WI38 (cell line): ENCODE measurements around the gene TOR3A.

Experiments used
- H3K4me3 ChIP-seq: 2 replicates; pipeline ENCODE4 v1.5.1; 2011; ENCODE audit warnings: low read depth, mild to moderate bottlenecking, control low read depth, low read length
- TF ChIP-seq, protein P1 (sequence below): IDR thresholded peaks from 2 replicates; pipeline ENCODE4 v1.5.1; 2012; ENCODE audit warnings: low read depth, mild to moderate bottlenecking, control low read depth, low read length

The TOR3A gene

GRCh38 chr1:179090923-179091322 lies 9.1 kb downstream of the TOR3A start:
- TF ChIP-seq, protein P1, sequence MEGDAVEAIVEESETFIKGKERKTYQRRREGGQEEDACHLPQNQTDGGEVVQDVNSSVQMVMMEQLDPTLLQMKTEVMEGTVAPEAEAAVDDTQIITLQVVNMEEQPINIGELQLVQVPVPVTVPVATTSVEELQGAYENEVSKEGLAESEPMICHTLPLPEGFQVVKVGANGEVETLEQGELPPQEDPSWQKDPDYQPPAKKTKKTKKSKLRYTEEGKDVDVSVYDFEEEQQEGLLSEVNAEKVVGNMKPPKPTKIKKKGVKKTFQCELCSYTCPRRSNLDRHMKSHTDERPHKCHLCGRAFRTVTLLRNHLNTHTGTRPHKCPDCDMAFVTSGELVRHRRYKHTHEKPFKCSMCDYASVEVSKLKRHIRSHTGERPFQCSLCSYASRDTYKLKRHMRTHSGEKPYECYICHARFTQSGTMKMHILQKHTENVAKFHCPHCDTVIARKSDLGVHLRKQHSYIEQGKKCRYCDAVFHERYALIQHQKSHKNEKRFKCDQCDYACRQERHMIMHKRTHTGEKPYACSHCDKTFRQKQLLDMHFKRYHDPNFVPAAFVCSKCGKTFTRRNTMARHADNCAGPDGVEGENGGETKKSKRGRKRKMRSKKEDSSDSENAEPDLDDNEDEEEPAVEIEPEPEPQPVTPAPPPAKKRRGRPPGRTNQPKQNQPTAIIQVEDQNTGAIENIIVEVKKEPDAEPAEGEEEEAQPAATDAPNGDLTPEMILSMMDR, result no peak
- no peak overlapping the region for H3K4me3 ChIP-seq

- TF ChIP-seq, protein P1, result no peak
- H3K4me3 ChIP-seq, result no peak overlapping the region
Observed at GRCh38 chr1:179091691-179092165, 9.9 kb downstream of the TOR3A start.

GRCh38 chr1:179092896-179093461 lies 11.1 kb downstream of the TOR3A start:
- TF ChIP-seq, protein P1, result no peak
- no peak overlapping the region for H3K4me3 ChIP-seq

DNA sequence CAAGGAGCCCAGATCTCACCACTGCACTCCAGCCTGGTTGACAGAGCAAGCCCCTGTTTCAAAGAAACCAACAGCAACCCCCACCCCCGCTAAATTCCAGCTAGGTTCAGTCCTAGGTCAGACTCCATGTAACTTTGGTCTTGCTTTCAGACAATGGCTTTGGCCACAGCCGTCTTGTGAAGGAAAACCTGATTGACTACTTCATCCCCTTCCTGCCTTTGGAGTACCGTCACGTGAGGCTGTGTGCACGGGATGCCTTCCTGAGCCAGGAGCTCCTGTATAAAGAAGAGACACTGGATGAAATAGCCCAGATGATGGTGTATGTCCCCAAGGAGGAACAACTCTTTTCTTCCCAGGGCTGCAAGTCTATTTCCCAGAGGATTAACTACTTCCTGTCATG lies 12.9 kb downstream of the TOR3A start:
- H3K4me3 ChIP-seq, result no peak overlapping the region
- TF ChIP-seq, protein P1, result no peak

DNA sequence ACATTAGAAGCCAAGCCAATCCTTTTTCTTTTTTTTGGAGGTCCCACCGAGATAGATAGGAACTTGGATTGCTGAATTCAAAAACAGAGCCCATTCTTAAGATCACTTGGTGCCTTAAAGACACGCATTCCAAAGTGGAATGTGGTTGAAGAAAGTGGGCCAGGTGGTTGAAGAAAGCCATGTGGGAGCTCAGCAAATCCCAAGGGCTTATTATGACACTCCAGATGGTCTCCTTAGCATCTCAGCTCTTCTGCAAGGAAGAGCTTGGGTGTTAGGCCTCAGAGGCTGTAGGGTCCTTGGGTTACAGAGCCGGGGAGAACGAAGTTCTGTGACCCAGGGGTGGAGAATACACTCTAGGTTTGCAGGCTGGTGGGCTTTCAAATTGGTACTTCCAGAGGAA lies 13.5 kb downstream of the TOR3A start:
- TF ChIP-seq, protein P1, result no peak
- no peak overlapping the region for H3K4me3 ChIP-seq

DNA sequence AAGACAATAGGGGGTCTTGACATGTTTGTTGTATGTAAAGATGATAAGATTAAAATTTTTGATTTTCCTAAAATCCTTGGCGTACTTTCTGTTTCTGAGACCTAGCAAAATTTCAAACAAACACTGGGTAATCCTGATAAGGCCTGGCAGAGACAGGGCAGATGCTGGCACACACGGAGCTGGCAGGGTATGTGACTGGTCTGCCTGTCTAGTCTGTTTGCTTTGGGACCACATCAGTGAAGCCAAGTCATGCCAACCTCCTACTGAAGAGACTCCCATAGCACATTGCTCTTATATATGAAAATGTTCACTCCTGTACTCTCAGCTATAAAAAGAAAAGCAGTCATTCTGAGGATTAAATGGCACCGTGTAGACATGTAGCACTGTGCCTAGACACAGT lies 14.1 kb downstream of the TOR3A start:
- no peak overlapping the region for H3K4me3 ChIP-seq
- TF ChIP-seq, protein P1, result no peak

- TF ChIP-seq, protein P1, result no peak
- no peak overlapping the region for H3K4me3 ChIP-seq
Observed at GRCh38 chr1:179099891-179100290, 18.0 kb downstream of the TOR3A start.
